GM12872 (cell line): ENCODE data around the gene TCEANC.
A peak's percentile ranks its signal among the peaks of the same experiment; 100 is the strongest.

Experiments used
- CTCF ChIP-seq: IDR thresholded peaks from 3 replicates; pipeline ENCODE4 v1.5.1; 2011; ENCODE audit warnings: low read depth, mild to moderate bottlenecking, low read length, moderate library complexity; ENCODE audit not compliant: insufficient read depth

The TCEANC gene

GRCh38 chrX:13688958-13689740, 36.2 kb downstream of the TCEANC start, which contains the start of gene RAB9A:
TSS of gene RAB9A (plus strand) at chrX:13689128. CDS start at chrX:13708747, 19,619 bp downstream.
- no peak for TF ChIP-seq CTCF

GRCh38 chrX:13689741-13690211, 36.8 kb downstream of the TCEANC start:
- TF ChIP-seq CTCF, result no peak

- TF ChIP-seq CTCF, result peak; percentile 46
Observed at GRCh38 chrX:13690836-13691235, 37.9 kb downstream of the TCEANC start.

GRCh38 chrX:13691841-13692371, 39.0 kb downstream of the TCEANC start:
- no peak for TF ChIP-seq CTCF

- no peak for TF ChIP-seq CTCF
Observed at GRCh38 chrX:13692771-13693231, 39.9 kb downstream of the TCEANC start.

GRCh38 chrX:13693341-13693961, 40.5 kb downstream of the TCEANC start:
- no peak for TF ChIP-seq CTCF

- TF ChIP-seq CTCF, result no peak
Observed at GRCh38 chrX:13694359-13694758, 41.4 kb downstream of the TCEANC start.
